ENCODE results near the gene ITPR2.

The ITPR2 gene

DNA sequence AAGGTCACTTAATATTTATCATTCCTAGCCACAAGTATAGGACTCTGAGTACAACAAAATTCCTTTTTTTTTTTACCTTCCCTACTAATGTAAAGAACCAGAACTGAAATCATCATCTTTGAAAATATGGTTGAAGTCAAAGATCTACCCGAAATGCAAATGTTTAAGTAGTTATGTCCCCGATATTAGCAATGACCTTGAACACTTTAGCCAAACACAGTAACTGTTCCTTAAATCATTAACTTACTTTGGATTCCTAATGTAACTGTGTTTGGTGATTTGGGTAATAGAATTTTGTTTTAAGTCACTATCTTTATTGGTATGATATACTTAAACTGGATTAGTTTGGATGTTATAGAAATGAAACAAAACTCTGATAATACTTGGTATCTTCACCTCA is 14.4 kb downstream of the ITPR2 start:
- DNase-seq = no peak

- no peak for DNase-seq
Observed at GRCh38 chr12:26818201-26818600, 14.8 kb downstream of the ITPR2 start.

- DNase-seq = no peak
Observed at GRCh38 chr12:26817183-26817591, 15.8 kb downstream of the ITPR2 start.

DNA sequence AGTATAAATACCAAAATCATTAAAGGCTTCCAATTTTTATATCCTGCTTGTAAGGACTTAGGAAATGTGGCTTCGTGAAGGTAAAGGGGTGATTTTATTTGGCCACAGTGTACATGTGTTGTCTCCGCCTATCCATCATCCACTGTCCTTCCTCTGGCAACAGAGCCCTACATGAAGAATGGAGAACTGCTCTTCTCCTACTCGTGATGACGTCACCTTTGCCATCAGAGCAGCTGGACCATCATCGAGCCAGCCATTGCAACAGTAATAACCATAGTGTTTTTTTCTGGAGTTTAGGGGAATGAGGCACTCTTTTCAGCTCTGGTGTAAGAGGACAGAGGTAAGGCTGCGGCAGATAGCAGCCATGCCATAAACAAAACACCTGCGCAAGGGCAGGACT is 19.2 kb downstream of the ITPR2 start:
- no peak for DNase-seq

- no peak for DNase-seq
Observed at GRCh38 chr12:26810330-26810729, 22.7 kb downstream of the ITPR2 start.

GRCh38 chr12:26809611-26810285 is 23.2 kb downstream of the ITPR2 start:
- no peak for DNase-seq

DNA sequence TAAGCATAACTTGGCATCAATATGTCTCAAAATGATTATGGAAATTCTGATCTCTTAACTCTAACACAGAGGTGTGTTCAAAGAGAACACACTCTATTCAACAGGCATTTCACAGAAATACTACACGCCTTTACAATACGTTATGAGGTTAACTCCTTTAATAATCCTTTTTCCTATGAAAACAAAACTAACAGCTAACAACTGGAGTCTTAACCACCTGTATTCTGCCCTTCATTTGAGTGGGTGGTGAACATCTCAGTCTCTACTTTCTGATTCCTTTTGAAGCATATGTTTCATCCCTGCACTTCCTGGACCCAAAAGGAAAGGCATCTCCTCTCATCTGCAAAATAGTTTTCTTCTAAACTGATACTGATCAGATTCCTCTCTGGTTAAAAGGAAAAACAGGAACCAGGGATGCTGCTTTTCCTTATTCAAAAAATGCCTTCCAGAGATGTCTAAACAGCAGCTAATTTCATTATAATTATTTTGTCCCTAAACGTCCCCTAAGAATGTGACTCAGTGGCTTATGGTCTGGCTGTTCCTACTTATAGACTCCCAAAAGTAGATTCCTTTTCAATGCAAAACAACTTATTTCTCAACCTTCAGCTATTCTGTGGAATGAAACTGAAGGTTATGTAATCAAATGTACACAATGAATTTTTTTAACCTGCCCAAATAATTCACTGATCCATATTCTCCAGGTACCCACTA is 24.1 kb downstream of the ITPR2 start:
- no peak for DNase-seq

DNA sequence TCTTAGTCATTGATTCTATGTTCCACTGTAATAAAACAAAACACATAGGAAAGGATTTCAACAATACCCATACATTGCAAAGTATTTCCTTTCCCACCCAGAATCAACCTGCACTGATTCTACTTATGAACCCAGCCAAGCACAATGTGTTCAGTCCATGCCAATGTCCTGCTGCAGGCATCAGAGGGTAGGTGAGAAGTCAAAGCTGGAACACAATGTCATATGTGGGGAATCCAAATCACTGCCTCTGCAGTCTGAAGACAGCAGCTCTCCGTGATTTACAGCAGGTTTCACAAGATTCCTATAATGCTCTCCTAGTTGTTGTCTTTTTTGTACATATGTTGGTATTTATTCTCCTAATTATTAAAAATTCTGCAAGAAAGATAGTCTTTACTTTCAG is 25.7 kb downstream of the ITPR2 start:
- DNase-seq = no peak

DNA sequence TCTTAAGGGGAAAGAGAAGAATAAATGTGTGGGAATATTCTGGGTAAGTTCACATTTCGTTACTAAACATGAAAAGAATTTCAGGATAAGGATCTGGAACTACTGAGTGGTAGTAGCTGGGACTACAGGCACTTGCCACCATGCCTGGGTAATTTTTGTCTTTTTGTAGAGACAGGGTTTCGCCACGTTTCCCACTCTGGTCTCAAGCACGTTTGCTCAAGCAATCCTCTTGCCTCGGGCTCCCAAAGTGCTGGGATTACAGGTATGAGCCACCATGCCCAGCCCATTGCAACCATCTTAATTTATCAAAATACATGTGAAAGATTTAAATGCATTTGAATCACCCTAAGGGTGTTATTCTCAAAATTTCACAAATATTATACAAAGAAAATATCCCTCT is 26.4 kb downstream of the ITPR2 start:
- DNase-seq = no peak

GRCh38 chr12:26805401-26805971 is 27.5 kb downstream of the ITPR2 start:
- DNase-seq = no peak

- no peak for DNase-seq
Observed at GRCh38 chr12:26803552-26803951, 29.4 kb downstream of the ITPR2 start.

DNA sequence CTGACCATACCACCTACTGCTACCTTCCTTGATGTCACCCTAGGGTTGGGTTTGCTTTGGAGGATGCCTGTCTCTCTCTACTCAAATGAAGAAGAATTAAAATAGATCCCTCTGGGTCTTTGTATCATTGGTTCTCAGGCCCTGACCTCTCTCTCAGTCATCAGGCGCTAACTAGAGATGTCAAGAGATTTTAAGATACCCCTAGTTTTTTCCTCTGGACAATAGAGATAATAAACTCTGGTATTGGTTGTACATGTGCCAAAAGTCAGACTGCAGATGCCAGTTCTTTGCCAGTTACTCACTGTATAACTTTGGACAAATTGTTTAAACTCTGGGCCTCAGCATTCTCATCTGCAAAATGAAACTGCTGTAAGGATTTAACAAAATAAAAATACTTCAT is 31.5 kb downstream of the ITPR2 start:
- DNase-seq = no peak

GRCh38 chr12:26800858-26801257 is 32.1 kb downstream of the ITPR2 start:
- no peak for DNase-seq

GRCh38 chr12:26800347-26800746 is 32.6 kb downstream of the ITPR2 start:
- no peak for DNase-seq

DNA sequence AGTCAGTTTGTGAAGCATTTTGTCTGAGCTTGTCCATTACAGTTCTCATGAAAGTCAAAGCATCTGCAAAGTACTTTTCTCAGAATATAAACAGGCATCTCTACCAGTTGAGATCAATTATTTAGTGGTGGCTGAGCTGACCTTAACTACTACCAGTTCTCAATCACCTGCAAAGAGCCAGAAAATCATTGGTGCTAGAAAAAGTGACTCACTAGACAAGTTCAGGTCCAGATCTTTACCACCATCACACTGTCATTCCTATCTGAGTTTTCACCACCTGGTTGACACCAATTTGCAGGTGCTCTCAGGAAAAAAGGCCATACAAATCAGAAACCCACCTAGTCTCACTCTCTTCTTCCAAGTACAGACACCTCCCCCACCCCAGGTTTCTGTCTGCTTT is 33.3 kb downstream of the ITPR2 start:
- DNase-seq = no peak

- no peak for DNase-seq
Observed at GRCh38 chr12:26798640-26799039, 34.4 kb downstream of the ITPR2 start.

DNA sequence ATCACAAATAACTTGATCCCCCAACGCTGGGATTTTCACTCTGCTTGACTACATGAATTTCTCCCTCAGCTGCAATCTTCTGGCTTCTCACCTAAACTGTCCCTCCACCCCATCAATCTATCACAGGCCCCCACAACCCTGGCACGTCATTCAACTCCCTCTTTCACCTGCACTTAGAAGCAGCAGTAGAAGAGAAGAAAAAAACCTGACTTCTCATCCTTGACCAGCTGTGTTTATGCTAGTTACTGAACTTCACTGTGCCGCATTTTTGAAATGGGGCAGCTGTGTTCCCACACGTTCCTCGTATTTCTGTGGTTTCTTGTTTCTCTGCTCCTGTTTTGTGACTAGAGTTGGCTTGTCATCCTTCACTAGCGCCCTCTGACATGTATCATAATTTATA is 35.0 kb downstream of the ITPR2 start:
- DNase-seq = no peak

- DNase-seq = no peak
Observed at GRCh38 chr12:26795910-26796309, 37.1 kb downstream of the ITPR2 start.

DNA sequence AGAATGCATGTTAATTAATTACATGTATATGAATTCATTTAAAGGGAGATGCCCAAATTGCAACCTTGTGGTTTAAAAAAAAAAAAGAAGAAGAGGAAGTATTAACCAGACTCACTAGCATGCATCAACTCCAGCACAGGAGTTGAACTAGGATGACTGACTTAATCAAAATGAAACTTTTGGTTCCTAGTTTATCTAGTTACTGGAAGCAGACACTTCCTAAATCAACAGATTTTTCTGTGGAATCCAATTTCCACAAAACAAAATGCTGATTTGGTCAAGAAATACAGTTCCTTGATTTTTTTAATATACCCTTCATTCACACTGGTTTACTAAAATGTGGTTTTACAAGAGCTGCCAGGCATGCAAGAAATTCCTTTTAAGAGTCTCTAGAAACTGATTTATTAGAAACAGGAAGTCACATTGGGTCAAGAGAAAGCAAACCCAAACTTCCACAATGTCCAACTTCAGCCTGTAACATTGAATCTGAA is 41.6 kb downstream of the ITPR2 start:
- no peak for DNase-seq

DNA sequence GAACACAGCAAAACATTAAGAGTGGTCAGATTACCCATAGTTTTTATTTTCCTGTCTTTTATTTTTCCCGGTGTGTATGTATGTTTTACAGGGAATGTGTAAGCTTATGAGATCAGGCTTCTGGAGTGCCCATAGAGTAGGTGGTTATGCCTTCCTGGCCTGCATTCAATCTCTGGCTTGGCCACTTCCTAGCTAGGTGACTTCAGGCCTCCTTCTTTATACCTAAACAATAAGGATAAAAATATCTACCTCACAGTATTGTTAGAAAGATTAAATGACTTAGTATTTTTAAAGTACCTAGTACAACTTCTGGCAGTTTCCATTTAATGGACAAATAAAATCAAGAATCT is 42.4 kb downstream of the ITPR2 start:
- DNase-seq = no peak

DNA sequence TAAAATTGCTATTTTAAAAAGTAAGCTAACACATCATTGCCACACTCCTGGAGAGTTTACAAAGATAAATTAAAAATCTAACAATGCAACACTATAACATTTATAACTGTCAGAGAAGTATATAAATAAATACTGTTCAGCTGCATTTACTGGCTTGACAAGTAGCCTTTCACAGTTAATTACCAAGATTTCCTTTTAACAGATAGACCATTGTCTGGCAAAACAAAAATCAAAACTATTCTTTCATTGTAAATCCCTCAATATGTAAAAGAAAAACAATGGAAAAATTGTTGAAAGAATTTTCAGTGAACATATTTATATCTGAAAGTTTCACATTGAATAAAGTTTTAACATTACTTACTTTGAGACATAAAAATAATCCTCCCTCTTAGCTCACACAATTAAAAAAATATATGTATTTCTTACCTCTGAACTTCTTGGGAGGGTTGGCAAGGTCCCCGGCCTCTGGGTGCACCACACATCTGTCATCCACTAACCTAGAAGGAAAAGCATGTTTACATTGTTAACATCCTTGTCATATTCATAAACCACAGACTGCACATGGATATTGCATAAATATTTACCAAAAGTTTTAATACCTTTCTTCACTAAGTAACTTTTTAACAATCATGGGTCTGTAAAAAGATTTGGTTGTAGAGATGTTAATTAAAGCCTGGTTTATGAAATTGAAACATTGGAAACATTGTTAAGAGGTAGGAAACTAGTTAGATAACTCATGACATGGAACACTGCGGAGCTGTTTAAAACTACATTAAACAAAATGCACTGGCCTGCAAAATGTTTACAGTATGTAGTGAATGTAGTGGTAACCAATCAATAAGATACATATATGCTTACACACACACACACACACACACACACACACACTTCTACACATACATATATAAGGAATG is 43.0 kb downstream of the ITPR2 start:
- no peak for DNase-seq

GRCh38 chr12:26786865-26787514 is 46.0 kb downstream of the ITPR2 start:
- no peak for DNase-seq

DNA sequence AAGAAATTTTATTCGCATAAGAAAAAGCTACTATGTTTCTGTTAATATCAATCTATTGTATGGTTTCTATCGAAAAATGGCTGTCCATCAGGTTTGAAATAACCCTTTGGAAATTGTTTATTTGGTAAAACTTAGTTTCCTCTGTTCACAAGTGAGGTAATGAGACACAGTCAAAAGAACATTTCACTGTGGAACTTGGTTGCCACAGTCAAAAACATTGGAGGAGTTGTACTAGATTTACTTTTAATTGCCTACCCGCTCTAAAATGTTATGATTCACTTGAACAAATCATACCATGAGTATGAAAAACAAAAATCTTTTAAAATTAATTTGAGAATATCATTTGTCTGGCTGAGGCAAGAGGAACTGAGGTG is 46.5 kb downstream of the ITPR2 start:
- no peak for DNase-seq

Measured in NCI-H2227 treated with DMSO at 0.1 percent for 48 hours (cell line).